GM21825 (cell line): ENCODE measurements around the gene FANCG.

Source experiments
- ATAC-seq: cut with Tn5 transposase; IDR thresholded peaks from one replicate; pipeline ENCODE4 v1.9.1; 2021; ENCODE audit warnings: mild to moderate bottlenecking, moderate library complexity; ENCODE audit not compliant: unreplicated experiment

The FANCG gene

DNA sequence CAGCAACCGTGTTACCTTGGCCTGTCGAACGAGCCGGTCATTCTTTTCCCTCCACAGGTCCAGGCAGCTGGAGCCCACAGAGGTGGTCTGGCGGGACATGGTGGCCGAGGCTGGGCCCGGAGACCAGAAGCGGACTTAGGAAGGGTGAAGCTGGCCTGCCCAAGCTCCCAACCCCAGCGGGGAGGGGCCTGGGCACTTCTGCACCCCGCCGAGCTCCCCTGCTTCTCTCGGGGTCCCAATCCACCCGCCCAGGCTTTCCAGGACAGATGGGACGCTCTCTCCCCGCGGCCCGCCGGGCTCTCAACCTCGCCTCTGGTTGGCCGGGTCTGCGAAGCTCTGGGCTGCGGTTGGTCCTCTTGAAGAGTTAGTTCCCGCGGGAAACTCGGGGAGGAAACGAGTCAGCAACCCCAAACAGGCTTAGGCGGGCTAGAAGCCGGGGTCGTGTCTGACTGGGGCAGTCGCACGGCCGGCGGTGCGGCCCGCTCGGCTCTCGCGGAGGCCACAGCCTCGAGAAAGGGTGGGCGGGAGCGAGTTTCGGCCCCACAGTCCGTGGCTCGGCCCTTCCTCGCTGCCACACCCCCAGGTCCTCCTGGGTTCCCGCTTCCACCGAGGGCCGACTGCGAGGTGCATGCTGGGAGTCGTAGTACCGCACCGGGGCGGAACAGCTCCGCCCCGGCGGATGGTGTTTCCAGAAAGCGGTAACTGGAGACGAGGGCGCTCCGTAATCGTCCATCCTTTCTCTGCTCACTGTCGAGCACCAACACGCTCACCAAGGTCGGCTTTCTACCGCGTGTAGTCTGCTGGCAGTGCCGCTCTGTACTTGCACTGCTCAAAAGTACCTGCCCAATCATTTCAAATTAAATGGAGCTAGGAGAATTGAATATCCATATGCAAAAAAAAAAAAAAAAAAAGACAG is at the start of gene FANCG:
TSS of gene FANCG (minus strand) at position 517 of the 916 bp plus-strand sequence. CDS start at position 99, 418 bp downstream.
- ATAC-seq, result peak; percentile 91

DNA sequence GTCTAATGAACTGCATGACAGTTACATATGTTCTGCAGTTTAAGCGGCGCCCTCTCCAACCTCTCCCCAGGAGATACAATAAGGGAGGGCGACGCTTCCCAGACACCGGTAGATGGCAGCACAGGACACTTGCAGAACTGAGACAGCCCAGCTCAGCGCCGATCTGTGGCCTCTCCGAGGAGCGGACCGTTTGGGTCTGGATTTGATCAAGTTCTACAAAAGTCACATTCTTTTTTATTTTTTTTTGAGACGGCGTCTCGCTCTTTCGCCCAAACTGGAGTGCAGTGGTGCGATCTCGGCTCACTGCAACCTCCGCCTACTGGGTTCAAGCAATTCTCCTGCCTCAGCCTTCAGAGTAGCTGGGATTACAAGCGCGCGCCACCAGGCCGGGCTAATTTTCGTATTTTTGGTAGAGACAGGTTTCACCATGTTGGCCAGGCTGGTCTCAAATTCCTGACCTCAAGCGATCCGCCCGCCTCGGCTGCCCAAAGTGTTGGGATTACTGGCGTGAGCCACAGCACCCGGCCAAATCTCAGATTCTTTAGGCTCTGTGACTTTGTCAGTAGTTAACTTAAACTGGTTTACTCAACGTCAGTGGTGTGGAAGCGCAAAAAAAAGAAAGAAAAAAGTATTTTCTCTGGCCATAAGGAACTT is 37.3 kb upstream of the FANCG start:
- ATAC-seq, result peak; percentile 39

DNA sequence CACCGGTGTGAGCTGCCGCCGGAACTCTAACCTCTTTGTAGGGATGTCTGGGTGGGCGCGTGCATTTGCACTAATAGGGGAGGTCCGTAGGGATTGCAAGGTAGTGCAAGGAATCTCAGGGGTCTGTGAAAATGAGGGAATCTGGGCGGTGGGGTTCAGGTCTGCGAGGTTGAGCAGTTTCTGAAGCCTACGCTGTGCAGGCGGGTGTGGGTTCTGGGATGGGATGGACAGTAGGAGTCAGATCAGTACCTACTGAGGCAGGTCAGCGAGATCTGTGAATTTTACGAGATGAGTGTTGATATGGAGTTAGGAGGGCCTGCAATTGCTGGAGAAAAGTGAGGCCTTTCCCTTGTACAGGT is 36.8 kb upstream of the FANCG start:
- ATAC-seq, result no peak

DNA sequence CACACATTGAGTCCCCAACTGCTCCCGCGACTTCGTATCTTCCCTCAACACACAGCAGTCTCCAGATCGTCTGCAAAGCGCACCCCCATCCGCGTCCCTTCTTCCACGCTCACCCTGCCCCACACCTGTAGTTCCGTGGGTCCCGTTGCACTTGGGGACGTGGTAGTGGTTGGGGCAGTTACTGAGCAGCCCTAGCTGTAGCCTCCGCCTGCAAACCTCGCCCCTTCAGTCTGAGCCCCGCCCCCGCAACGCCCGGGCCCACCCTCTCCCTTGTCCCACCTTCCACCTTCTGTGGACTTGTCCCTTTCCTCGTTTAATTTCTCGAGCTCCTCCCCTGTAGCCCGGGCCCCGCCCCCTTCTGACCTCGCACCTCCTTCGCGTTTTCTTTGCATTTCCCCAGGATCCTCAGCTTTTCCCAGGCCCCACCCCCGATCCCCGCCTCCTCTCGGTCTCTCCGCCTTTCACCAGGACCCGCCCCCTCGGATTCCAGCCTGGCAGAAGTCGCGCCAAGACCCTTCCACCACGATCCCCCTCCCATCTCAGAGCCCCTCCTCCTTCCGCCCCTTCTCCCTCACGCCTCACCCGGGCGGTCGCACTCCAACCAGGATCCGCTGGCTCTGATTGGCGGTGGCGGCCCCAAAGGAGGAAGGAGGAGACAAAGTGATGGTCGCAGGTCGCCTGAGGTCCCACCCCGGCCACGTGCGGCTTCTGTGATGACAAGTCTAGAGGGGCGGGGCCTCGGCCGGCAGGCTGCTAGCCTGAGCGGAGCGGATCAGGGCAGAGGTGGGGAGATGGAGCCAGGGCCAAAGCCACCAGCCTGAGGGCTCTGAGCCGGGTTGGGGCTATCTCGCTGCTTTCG is 36.2 kb upstream of the FANCG start, which contains the start of gene ATOSB:
TSS of gene ATOSB (minus strand) at position 183 of the 859 bp plus-strand sequence. CDS start 7,588 bp downstream, outside the sequence.
- ATAC-seq, result peak; percentile 47

DNA sequence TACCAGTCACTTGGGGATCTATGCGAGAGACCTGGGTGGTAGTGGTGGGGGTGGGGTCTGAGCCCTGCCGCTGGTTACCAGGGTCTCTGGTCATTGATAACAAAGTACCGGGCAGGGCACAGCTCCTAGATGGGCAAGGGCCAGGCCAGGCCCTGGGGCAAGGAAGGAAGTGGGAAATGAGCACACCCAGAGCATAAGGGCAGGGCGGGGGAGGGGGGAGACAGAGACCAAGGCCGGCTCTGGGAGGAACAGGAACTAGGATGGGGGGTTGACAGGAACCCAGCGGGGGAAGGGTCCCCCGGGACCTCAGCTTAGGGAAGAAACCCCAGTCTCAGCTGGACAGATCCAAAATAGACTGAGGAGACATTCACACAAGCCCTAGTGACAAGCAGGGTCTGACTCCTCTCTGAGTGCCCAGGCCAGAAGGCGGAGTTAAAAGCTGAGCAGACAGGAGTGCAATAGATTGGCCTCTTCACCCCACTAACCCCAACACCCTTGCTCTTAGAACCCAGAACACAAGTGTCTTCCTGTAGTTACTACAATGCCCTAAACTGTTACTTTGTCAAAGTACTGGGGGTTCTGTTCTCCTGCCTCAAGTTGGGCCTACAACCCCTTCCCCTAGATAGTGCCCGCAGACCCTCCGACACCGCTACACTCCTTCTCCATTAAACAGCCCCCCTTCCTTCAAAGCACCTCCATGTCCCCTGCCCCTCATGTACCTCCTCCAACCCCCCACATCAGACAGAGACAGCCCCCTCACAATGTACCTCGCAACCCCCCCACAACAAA is 35.3 kb upstream of the FANCG start:
- no peak for ATAC-seq

- ATAC-seq, result no peak
Observed at GRCh38 chr9:35114113-35114839, 34.5 kb upstream of the FANCG start.

GRCh38 chr9:35112257-35113020 is 32.7 kb upstream of the FANCG start:
- ATAC-seq, result no peak

GRCh38 chr9:35111001-35111933 is 31.5 kb upstream of the FANCG start:
- peak; percentile 68 for ATAC-seq

GRCh38 chr9:35110327-35110761 is 30.6 kb upstream of the FANCG start:
- no peak for ATAC-seq

DNA sequence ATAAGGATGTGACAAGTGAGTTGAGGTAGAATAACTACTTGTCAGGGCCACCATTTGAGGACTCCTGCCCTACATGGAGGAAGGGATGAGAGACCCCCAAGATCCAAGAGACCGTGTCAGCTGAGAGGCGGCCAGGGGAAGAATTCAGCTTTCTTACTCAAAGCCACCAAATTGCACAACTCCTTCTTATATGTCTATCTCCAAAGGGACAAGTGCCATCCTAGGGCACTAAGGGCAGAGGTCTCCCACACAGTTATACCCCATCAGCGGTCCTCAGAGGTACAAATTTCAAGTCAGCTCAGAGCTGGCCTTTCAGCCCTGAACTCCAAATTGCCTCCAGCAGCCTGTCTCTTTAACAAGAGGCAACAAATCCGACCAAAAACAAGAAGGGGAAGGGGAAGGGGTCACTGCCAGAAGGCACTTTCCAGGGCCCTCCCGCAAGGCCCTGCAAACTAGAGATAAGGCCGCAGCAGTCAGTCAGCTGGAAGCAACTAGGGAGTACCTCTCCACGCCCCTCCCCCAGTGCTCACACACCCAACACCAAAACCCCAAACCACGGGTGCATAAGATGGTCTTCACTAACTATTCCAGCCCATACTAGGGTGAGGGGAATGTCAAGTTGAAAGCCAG is 29.3 kb upstream of the FANCG start:
- no peak for ATAC-seq

DNA sequence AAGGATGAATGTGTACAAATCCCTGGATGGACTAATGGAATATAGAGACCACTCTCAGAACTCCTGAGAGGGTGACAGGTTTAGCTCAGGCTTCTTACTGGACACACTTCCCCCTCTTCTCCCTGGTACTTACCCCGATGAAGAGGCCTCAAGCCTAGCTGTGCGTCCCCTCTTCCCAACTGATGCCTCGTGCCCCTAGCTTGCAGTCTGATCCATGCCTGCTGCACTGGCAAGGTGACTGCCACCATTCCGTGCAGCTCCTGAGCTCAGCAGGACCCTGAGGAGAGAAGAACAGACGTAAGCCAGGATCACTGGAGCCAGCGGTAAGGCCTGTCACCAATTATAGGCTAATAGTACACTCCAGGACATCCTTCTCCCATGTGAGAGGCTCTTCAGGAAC is 28.7 kb upstream of the FANCG start:
- ATAC-seq, result no peak

- no peak for ATAC-seq
Observed at GRCh38 chr9:35107297-35108290, 27.9 kb upstream of the FANCG start.

DNA sequence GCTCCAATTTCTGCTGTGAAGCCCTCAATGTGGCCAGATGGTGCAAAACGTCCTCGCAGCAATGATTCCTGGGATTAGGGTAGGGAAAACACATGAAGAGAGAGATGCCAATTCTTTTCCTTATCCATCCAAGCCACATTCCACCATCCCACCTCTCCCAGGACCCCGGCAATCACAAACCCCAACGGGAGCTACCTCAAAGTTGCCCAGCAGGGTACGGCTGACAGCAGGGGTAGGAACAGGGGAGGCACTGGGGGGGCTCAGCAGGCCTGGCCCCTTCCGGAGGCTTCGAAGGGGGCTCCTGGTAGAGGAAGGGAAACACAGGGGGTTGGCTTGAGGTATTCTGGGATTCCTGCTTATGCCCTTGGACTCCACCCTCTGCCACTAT is 26.6 kb upstream of the FANCG start:
- no peak for ATAC-seq

DNA sequence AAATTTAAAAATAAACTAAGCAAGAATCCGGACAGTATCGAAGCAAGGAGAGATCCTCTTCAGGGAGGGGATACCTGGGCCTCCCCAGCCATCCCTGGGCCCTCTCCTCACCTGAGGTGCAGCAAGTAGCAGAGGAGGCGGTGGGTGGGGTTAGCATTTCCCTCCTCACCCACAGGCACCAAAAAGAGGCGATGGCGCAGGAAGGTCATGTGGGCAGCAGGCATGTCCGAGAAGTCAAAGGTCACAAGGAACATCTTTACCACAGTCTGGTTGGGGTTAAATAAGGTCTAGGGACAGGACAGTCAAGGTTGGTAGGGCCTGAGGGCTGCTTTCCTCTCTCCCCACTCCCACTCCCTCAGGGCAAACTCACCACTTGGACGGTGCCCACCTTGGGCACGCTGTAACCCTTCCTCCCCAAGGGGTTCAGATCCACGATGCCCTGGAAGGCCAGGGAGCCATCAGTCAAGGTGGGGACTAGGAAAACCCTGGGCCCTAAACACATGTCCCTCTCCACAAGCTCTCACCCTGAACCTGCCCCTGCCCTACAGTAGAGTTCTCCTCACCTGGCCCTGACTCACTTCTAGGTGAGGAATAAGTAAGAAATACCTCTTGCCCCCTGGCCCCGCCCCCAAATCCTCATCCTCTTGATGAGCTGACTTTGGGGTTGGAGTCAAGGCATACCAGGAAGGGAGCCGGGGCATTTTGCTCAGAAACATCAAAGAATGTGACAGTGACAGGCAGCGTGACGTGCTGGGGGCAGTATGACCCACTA is 26.0 kb upstream of the FANCG start:
- no peak for ATAC-seq

- no peak for ATAC-seq
Observed at GRCh38 chr9:35105126-35105525, 25.4 kb upstream of the FANCG start.
